Fibroblast of lung (primary cell): ENCODE measurements around the gene CHKA.

ENCODE experiments used
- EZH2 ChIP-seq: IDR thresholded peaks from 2 replicates; pipeline ENCODE4 v1.5.1; 2012; ENCODE audit warnings: low read length, control low read depth, mild to moderate bottlenecking; ENCODE audit errors: missing control alignments
- TF ChIP-seq, protein P1 (sequence below), 2 donors: IDR thresholded peaks in 1 of 2; conservative IDR thresholded peaks in 1 of 2; 1 replicate in 1 of 2; 2 replicates in 1 of 2; pipeline ENCODE4 v1.5.1; 2011 to 2012; ENCODE audit warnings: low read length in 2 of 2, control low read depth in 1 of 2, inconsistent platforms in 1 of 2, low read depth in 1 of 2, mild to moderate bottlenecking in 1 of 2

DNA sequence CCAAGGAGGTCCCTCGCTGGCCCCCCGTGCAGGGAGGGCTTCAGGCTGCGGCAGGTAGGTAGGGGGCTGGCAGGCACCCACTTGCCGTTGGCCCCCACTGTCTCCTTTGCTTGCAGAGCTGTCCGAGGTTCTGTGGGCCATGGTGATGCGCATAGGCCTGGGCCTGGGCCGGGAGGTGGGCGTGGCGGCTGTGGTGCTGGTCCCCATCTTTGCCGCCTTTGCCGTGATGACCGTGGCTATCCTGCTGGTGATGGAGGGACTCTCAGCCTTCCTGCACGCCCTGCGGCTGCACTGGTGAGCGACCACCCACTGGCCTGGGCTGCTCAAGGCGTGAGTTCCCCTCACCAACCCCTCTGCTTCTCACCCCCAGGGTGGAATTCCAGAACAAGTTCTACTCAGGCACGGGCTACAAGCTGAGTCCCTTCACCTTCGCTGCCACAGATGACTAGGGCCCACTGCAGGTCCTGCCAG, 70.8 kb downstream of the CHKA start:
- TF ChIP-seq, protein P1, sequence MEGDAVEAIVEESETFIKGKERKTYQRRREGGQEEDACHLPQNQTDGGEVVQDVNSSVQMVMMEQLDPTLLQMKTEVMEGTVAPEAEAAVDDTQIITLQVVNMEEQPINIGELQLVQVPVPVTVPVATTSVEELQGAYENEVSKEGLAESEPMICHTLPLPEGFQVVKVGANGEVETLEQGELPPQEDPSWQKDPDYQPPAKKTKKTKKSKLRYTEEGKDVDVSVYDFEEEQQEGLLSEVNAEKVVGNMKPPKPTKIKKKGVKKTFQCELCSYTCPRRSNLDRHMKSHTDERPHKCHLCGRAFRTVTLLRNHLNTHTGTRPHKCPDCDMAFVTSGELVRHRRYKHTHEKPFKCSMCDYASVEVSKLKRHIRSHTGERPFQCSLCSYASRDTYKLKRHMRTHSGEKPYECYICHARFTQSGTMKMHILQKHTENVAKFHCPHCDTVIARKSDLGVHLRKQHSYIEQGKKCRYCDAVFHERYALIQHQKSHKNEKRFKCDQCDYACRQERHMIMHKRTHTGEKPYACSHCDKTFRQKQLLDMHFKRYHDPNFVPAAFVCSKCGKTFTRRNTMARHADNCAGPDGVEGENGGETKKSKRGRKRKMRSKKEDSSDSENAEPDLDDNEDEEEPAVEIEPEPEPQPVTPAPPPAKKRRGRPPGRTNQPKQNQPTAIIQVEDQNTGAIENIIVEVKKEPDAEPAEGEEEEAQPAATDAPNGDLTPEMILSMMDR (conservative IDR thresholded peaks at IDR 0.05 in 1 of 2, IDR thresholded peaks at IDR 0.05 in 1 of 2; ENCODE audit: low read depth in 1 of 2, low read length in 2 of 2), result no peak
- no peak for TF ChIP-seq EZH2
